OCI-LY3 (cell line): ENCODE measurements around the gene PFAS.

Source experiments
- CTCF ChIP-seq: fragments of 200-600, 300-600 bp; sonication (generic); IDR thresholded peaks from 2 replicates; pipeline ENCODE4 v1.5.1; 2014; ENCODE audit warnings: antibody characterized with exemption, low read length, low read depth
- EZH2phosphoT487 ChIP-seq: fragments of 200-600 bp; shearing (Covaris generic); IDR thresholded peaks from 2 replicates; pipeline ENCODE4 v1.6.1; 2018; ENCODE audit warnings: antibody characterized with exemption, mixed run types, low read depth

GRCh38 chr17:8310601-8311123 is 61.6 kb downstream of the PFAS start:
- TF ChIP-seq CTCF (no peak), EZH2phosphoT487 (no peak)
